ENCODE data around the gene ZDHHC14.

Gene ZDHHC14

DNA sequence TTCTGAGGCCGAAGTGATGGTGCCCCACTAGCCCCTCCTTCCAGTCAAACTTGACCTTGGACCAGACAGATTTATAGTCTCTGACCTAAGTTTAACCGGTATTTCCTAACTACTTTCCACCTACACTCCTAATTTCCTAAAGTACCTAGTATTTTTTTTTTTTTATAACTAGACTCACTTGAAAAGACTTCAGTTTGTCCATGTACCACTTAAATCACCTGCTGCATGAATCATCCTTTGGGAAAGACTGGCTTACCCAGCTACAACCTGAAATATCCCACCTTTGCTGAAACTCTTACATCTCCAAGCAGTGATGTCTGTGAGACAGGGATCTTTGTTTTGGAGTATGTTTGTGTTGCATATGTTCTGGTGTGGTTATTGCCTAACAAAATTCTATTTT, 71.1 kb downstream of the ZDHHC14 start (continued):
- TF ChIP-seq, protein P1, sequence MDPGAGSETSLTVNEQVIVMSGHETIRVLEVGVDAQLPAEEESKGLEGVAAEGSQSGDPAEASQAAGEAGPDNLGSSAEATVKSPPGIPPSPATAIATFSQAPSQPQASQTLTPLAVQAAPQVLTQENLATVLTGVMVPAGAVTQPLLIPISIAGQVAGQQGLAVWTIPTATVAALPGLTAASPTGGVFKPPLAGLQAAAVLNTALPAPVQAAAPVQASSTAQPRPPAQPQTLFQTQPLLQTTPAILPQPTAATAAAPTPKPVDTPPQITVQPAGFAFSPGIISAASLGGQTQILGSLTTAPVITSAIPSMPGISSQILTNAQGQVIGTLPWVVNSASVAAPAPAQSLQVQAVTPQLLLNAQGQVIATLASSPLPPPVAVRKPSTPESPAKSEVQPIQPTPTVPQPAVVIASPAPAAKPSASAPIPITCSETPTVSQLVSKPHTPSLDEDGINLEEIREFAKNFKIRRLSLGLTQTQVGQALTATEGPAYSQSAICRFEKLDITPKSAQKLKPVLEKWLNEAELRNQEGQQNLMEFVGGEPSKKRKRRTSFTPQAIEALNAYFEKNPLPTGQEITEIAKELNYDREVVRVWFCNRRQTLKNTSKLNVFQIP (CRISPR knock-in tag; IDR thresholded peaks at IDR 0.05; ENCODE audit: borderline replicate concordance, low read depth): no peak
- TF ChIP-seq, protein P2, sequence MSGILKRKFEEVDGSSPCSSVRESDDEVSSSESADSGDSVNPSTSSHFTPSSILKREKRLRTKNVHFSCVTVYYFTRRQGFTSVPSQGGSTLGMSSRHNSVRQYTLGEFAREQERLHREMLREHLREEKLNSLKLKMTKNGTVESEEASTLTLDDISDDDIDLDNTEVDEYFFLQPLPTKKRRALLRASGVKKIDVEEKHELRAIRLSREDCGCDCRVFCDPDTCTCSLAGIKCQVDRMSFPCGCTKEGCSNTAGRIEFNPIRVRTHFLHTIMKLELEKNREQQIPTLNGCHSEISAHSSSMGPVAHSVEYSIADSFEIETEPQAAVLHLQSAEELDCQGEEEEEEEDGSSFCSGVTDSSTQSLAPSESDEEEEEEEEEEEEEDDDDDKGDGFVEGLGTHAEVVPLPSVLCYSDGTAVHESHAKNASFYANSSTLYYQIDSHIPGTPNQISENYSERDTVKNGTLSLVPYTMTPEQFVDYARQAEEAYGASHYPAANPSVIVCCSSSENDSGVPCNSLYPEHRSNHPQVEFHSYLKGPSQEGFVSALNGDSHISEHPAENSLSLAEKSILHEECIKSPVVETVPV (CRISPR knock-in tag; IDR thresholded peaks at IDR 0.05): no peak

DNA sequence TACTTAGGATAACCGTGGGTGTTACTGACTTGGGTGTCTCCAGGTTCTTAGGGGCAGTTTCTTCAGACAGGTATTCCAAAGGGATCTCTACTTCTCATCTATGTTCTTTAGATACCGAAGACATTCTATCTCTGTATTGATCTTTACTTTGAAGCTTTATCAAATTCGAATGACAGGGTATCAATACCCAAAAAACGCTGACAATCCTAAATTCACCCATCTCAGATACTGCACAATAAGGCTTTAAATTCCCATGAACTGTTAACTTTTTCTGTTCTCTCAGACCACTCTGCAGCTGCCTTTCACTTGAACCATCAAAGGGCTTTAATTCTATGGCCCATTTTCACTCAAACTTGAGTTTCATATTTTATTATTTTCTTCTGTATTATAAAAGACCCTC, 72.1 kb downstream of the ZDHHC14 start:
- no peak for ATAC-seq
- TF ChIP-seq, protein P1 (CRISPR knock-in tag; IDR thresholded peaks at IDR 0.05; ENCODE audit: borderline replicate concordance, low read depth): no peak
- no peak for TF ChIP-seq ZFP3 (CRISPR knock-in tag; IDR thresholded peaks at IDR 0.05)
- no peak for TF ChIP-seq ZFP30 (CRISPR knock-in tag; IDR thresholded peaks at IDR 0.05)
- no peak for TF ChIP-seq RARB (CRISPR knock-in tag; IDR thresholded peaks at IDR 0.05)
- TF ChIP-seq TOX (CRISPR knock-in tag; IDR thresholded peaks at IDR 0.05; ENCODE audit: borderline replicate concordance): no peak
- no peak for TF ChIP-seq ZNF70 (CRISPR knock-in tag; IDR thresholded peaks at IDR 0.05)
- TF ChIP-seq ZNF565 (CRISPR knock-in tag; conservative IDR thresholded peaks at IDR 0.05; ENCODE audit: low read depth): no peak
- TF ChIP-seq, protein P3, sequence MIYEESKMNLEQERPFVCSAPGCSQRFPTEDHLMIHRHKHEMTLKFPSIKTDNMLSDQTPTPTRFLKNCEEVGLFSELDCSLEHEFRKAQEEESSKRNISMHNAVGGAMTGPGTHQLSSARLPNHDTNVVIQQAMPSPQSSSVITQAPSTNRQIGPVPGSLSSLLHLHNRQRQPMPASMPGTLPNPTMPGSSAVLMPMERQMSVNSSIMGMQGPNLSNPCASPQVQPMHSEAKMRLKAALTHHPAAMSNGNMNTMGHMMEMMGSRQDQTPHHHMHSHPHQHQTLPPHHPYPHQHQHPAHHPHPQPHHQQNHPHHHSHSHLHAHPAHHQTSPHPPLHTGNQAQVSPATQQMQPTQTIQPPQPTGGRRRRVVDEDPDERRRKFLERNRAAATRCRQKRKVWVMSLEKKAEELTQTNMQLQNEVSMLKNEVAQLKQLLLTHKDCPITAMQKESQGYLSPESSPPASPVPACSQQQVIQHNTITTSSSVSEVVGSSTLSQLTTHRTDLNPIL (CRISPR knock-in tag; IDR thresholded peaks at IDR 0.05; ENCODE audit: low read depth): no peak
- no peak for TF ChIP-seq BACH2 (CRISPR knock-in tag; IDR thresholded peaks at IDR 0.05; ENCODE audit: borderline replicate concordance)
- no peak for TF ChIP-seq ARNTL (CRISPR knock-in tag; IDR thresholded peaks at IDR 0.05; ENCODE audit: borderline replicate concordance, low read depth)
- no peak for TF ChIP-seq ISL1 (CRISPR knock-in tag; IDR thresholded peaks at IDR 0.05)
- no peak for TF ChIP-seq ESRRG (CRISPR knock-in tag; IDR thresholded peaks at IDR 0.05)
- TF ChIP-seq GLIS3 (CRISPR knock-in tag; IDR thresholded peaks at IDR 0.05): no peak
- TF ChIP-seq ZC3H10 (CRISPR knock-in tag; IDR thresholded peaks at IDR 0.05): no peak
- no peak for TF ChIP-seq ZNF8 (CRISPR knock-in tag; IDR thresholded peaks at IDR 0.05)
- TF ChIP-seq, protein P4, sequence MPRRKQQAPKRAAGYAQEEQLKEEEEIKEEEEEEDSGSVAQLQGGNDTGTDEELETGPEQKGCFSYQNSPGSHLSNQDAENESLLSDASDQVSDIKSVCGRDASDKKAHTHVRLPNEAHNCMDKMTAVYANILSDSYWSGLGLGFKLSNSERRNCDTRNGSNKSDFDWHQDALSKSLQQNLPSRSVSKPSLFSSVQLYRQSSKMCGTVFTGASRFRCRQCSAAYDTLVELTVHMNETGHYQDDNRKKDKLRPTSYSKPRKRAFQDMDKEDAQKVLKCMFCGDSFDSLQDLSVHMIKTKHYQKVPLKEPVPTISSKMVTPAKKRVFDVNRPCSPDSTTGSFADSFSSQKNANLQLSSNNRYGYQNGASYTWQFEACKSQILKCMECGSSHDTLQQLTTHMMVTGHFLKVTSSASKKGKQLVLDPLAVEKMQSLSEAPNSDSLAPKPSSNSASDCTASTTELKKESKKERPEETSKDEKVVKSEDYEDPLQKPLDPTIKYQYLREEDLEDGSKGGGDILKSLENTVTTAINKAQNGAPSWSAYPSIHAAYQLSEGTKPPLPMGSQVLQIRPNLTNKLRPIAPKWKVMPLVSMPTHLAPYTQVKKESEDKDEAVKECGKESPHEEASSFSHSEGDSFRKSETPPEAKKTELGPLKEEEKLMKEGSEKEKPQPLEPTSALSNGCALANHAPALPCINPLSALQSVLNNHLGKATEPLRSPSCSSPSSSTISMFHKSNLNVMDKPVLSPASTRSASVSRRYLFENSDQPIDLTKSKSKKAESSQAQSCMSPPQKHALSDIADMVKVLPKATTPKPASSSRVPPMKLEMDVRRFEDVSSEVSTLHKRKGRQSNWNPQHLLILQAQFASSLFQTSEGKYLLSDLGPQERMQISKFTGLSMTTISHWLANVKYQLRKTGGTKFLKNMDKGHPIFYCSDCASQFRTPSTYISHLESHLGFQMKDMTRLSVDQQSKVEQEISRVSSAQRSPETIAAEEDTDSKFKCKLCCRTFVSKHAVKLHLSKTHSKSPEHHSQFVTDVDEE (CRISPR knock-in tag; IDR thresholded peaks at IDR 0.05): no peak
- TF ChIP-seq SNAI2 (CRISPR knock-in tag; IDR thresholded peaks at IDR 0.05): no peak
- no peak for TF ChIP-seq PPARA (CRISPR knock-in tag; IDR thresholded peaks at IDR 0.05; ENCODE audit: borderline replicate concordance)
- TF ChIP-seq, protein P2 (CRISPR knock-in tag; IDR thresholded peaks at IDR 0.05): no peak

DNA sequence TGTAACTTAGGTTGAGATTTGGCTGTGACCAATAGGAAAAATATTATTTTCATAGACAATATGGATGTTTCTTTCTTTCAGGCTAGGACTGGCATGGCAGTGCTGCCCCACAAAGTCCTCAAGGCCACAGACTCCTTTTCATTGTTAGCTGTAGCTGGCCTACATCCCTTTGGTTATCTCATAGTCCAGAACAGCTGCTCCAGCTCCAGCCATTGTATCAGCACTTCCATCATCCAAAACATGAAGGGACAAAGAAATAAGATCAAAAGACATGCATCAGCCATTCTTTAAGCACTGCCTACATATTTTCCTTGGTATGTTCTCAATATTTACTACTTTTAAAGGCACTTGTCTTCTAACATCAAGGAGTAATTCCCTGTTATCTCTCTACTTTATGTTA, 73.0 kb downstream of the ZDHHC14 start:
- ATAC-seq: no peak
- TF ChIP-seq ZNF565 (CRISPR knock-in tag; conservative IDR thresholded peaks at IDR 0.05; ENCODE audit: low read depth) (no peak), ZNF70 (CRISPR knock-in tag; IDR thresholded peaks at IDR 0.05) (no peak), RARB (CRISPR knock-in tag; IDR thresholded peaks at IDR 0.05) (no peak), ZC3H10 (CRISPR knock-in tag; IDR thresholded peaks at IDR 0.05) (no peak), OSR1 (CRISPR knock-in tag; IDR thresholded peaks at IDR 0.05) (no peak), ESRRG (CRISPR knock-in tag; IDR thresholded peaks at IDR 0.05) (no peak), BACH2 (CRISPR knock-in tag; IDR thresholded peaks at IDR 0.05; ENCODE audit: borderline replicate concordance) (no peak), ZFP3 (CRISPR knock-in tag; IDR thresholded peaks at IDR 0.05) (no peak), TOX (CRISPR knock-in tag; IDR thresholded peaks at IDR 0.05; ENCODE audit: borderline replicate concordance) (no peak), SNAI2 (CRISPR knock-in tag; IDR thresholded peaks at IDR 0.05) (no peak), PPARA (CRISPR knock-in tag; IDR thresholded peaks at IDR 0.05; ENCODE audit: borderline replicate concordance) (no peak), ZFP30 (CRISPR knock-in tag; IDR thresholded peaks at IDR 0.05) (no peak)
- TF ChIP-seq, protein P4 (CRISPR knock-in tag; IDR thresholded peaks at IDR 0.05): no peak
- TF ChIP-seq, protein P3 (CRISPR knock-in tag; IDR thresholded peaks at IDR 0.05; ENCODE audit: low read depth): no peak

All from SK-N-SH treated with all-trans-retinoic acid at 6 μM for 48 hours (cell line).